Panc1 (cell line): ENCODE results near the gene PAQR9.

Source experiments
- CTCF ChIP-seq: fragments of 450-650 bp; IDR thresholded peaks from 2 replicates; pipeline ENCODE4 v1.5.1; 2017; ENCODE audit warnings: mild to moderate bottlenecking
- REST ChIP-seq, 2 experiments: IDR thresholded peaks; 2 replicates each; pipeline ENCODE4 v1.6.1; 2011 to 2012; ENCODE audit warnings: low read depth in 2 of 2, control low read depth in 1 of 2, low read length in 1 of 2, mild to moderate bottlenecking in 1 of 2, moderate library complexity in 1 of 2; ENCODE audit not compliant: insufficient read depth in 1 of 2

GRCh38 chr3:142950972-142951371 is 12.5 kb downstream of the PAQR9 start:
- TF ChIP-seq CTCF (no peak), REST (IDR thresholded peaks at IDR 0.05; ENCODE audit: insufficient read depth in 1 of 2, low read depth in 2 of 2, low read length in 1 of 2) (no peak)
